ENCODE data around the gene TMEM260.

GRCh38 chr14:56650979-56651378 lies 71.4 kb downstream of the TMEM260 start:
- TF ChIP-seq CTCF (IDR thresholded peaks at IDR 0.05) = no peak
- TF ChIP-seq POLR2A (IDR thresholded peaks at IDR 0.05) = no peak
